ENCODE measurements around the gene ACSL1.

DNA sequence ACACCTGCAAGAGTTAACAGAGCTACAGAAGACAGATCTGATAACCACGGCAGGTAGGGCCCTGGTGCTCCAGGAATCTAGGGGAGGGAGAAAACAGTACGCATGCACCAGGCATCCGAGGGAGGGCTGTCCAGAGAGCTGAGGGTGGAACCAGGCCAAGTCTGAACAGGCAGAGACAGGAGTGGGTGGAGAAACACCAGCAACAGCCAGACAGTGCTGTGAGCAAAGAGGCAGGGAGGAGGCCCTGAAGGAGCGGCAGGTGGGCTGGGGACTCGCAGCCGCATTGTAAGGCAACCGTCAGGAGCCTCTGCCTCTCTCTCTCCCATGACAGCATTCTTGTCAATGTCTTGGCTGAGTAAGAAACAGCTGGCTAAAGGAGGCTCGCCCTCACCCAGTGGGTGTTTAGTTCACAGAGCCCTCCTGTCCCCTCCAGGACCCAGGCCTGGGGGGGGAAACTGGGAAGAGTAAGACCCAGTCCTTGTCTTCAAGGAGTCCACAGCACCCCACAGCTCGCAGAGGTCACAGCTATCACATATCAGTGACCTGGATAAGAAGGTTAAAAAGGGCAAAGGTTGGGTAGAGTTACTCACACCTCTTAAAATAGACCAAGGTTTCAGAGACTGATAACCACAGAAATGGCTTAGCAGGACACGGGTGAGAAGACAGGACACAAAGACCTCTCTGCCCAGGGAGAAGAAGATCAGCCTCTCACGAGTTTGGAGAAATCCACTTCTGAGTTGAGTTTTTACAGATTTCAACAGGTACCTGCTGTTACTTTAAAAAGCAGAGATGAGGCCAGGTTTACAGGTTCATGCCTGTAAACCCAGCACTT is 10.5 kb downstream of the ACSL1 start:
- TF ChIP-seq, protein P1, sequence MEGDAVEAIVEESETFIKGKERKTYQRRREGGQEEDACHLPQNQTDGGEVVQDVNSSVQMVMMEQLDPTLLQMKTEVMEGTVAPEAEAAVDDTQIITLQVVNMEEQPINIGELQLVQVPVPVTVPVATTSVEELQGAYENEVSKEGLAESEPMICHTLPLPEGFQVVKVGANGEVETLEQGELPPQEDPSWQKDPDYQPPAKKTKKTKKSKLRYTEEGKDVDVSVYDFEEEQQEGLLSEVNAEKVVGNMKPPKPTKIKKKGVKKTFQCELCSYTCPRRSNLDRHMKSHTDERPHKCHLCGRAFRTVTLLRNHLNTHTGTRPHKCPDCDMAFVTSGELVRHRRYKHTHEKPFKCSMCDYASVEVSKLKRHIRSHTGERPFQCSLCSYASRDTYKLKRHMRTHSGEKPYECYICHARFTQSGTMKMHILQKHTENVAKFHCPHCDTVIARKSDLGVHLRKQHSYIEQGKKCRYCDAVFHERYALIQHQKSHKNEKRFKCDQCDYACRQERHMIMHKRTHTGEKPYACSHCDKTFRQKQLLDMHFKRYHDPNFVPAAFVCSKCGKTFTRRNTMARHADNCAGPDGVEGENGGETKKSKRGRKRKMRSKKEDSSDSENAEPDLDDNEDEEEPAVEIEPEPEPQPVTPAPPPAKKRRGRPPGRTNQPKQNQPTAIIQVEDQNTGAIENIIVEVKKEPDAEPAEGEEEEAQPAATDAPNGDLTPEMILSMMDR (conservative IDR thresholded peaks at IDR 0.05): no peak
- no peak for TF ChIP-seq ZFX (IDR thresholded peaks at IDR 0.05)
